ENCODE results near the gene ZNF485.

ZNF485 gene

DNA sequence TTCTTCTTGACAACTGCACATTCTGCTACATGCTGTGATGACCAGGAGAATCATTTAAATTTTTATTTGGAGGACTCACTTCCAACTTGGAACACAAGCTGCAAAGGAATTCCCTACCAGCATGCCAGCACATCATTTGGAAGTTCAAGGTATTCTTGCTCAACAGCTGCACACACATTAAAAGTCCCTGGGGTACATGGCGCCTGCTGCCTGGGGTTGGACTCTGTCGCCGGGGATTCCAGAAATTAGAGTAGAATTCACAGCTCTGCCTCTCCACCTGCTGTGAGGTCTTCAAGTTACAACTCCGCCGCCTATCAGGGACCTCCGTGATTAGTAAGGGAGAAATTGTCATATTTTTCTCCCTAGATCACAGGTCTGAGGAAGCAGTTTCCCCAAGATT, 41.3 kb downstream of the ZNF485 start:
- H3K27ac ChIP-seq (replicated peaks): no peak overlapping the region
- no peak for TF ChIP-seq GABPA (IDR thresholded peaks at IDR 0.05; ENCODE audit: low read depth)
- no peak for DNase-seq (ENCODE audit: low read depth in 1 of 2, low spot score in 1 of 2)
- H3K27me3 ChIP-seq (ENCODE audit: insufficient read depth, poor library complexity, severe bottlenecking): no peaks in the 10 kb centered on the region
- H3K4me3 ChIP-seq (replicated peaks; ENCODE audit: insufficient read depth, low read length): no peak overlapping the region

DNA sequence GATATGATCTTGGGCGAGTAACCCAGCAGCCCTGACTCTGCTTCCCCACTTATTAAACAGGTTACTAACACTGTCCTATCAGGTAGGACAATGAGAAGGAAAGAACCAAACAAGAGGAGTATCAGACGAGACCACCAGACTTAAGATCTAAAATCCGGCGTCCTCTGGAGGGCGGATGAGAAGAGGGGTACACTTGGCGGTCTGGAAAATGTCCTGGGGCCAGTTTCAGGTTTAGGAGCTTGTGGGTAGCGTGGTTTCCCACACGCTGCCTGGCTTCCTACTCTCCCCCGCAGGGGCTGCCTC, 41.8 kb downstream of the ZNF485 start:
- Histone ChIP-seq H3K27ac (replicated peaks) (no peak overlapping the region), H3K4me3 (replicated peaks; ENCODE audit: insufficient read depth, low read length) (peak overlapping the region; percentile 64), H3K27me3 (ENCODE audit: insufficient read depth, poor library complexity, severe bottlenecking) (no peaks in the 10 kb centered on the region)
- no peak for DNase-seq (ENCODE audit: low read depth in 1 of 2, low spot score in 1 of 2)
- TF ChIP-seq GABPA (IDR thresholded peaks at IDR 0.05; ENCODE audit: low read depth): no peak

DNA sequence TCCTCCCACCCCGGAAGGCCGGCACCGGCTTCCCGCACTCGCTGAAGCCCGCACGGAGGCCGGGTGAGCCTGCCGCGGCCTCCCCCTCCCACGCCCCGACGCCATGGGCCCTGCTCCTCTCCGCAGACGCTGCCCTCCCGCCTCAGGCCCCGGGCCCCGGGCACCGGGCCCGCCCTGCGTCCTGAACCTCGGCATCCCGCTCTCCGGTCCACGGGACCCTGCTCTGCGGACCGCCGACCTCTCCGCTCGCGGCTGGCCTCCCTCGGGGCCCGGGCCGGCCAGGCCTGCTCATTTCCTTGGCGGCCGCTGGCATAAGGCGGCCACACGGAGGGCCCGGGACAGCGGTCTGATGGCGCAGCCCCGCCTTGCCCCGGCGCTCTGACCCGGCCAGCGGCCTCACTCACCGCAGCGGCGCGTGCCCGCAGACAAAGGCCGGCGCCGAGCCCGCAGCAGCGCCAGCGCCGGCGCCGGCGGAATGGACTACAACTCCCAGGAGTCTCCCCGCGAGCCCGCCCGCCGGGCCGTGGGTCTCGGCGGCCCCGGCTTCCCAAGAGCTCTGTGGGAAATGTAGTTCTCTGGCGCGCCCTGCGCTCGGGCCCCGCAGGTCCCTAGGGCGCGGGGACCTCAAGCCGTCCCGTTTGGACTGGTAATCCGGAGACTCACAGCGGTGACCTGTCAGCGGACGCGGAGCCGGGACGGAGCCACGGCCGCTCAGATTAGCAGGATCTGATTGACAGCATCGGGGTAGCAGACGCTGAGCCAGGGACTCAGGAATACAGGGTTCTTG, 42.4 kb downstream of the ZNF485 start, which contains the start of gene ZNF32:
TSS of gene ZNF32 (minus strand) at position 484 of the 787 bp plus-strand sequence. CDS start 2,748 bp downstream, outside the sequence.
- peak; percentile 59 to 75 for DNase-seq (ENCODE audit: low read depth in 1 of 2, low spot score in 1 of 2)

DNA sequence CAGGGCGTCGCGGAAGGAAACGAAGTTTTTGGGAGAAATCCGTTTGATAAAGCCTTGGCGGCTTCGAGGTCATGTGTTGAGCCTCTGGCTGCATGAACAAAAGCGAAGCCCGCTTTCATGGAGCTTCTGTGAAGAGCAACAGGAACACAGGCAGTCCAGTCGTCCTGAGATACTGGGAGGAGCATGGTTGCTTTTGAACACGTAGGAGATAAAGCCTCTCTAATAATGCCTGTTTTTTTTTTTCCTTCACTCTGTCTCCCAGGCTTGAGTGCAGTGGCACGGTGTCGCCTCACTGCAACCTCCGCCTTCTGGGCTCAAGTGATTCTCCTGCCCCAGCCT, 42.9 kb downstream of the ZNF485 start:
- no peak for DNase-seq (ENCODE audit: low read depth in 1 of 2, low spot score in 1 of 2)
- peak overlapping the region; percentile 64 for H3K4me3 ChIP-seq (replicated peaks; ENCODE audit: insufficient read depth, low read length)

More for the DNA sequence above, 42.4 kb downstream of the ZNF485 start, which contains the start of gene ZNF32:
- H3K4me3 ChIP-seq (replicated peaks; ENCODE audit: insufficient read depth, low read length): peak within 1 kb of the TSS; percentile 64
- no peak within 1 kb of the TSS for H3K27ac ChIP-seq (replicated peaks)
- H3K27me3 ChIP-seq (ENCODE audit: insufficient read depth, poor library complexity, severe bottlenecking): no peaks in the 10 kb centered on the region
- TF ChIP-seq, protein P1, sequence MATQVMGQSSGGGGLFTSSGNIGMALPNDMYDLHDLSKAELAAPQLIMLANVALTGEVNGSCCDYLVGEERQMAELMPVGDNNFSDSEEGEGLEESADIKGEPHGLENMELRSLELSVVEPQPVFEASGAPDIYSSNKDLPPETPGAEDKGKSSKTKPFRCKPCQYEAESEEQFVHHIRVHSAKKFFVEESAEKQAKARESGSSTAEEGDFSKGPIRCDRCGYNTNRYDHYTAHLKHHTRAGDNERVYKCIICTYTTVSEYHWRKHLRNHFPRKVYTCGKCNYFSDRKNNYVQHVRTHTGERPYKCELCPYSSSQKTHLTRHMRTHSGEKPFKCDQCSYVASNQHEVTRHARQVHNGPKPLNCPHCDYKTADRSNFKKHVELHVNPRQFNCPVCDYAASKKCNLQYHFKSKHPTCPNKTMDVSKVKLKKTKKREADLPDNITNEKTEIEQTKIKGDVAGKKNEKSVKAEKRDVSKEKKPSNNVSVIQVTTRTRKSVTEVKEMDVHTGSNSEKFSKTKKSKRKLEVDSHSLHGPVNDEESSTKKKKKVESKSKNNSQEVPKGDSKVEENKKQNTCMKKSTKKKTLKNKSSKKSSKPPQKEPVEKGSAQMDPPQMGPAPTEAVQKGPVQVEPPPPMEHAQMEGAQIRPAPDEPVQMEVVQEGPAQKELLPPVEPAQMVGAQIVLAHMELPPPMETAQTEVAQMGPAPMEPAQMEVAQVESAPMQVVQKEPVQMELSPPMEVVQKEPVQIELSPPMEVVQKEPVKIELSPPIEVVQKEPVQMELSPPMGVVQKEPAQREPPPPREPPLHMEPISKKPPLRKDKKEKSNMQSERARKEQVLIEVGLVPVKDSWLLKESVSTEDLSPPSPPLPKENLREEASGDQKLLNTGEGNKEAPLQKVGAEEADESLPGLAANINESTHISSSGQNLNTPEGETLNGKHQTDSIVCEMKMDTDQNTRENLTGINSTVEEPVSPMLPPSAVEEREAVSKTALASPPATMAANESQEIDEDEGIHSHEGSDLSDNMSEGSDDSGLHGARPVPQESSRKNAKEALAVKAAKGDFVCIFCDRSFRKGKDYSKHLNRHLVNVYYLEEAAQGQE (IDR thresholded peaks at IDR 0.05; ENCODE audit: insufficient replicate concordance, low read depth): no peak
- TF ChIP-seq GABPA (IDR thresholded peaks at IDR 0.05; ENCODE audit: low read depth): no peak
- TF ChIP-seq, protein P2, sequence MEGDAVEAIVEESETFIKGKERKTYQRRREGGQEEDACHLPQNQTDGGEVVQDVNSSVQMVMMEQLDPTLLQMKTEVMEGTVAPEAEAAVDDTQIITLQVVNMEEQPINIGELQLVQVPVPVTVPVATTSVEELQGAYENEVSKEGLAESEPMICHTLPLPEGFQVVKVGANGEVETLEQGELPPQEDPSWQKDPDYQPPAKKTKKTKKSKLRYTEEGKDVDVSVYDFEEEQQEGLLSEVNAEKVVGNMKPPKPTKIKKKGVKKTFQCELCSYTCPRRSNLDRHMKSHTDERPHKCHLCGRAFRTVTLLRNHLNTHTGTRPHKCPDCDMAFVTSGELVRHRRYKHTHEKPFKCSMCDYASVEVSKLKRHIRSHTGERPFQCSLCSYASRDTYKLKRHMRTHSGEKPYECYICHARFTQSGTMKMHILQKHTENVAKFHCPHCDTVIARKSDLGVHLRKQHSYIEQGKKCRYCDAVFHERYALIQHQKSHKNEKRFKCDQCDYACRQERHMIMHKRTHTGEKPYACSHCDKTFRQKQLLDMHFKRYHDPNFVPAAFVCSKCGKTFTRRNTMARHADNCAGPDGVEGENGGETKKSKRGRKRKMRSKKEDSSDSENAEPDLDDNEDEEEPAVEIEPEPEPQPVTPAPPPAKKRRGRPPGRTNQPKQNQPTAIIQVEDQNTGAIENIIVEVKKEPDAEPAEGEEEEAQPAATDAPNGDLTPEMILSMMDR (IDR thresholded peaks at IDR 0.05; ENCODE audit: insufficient read depth, low read length): no peak

More for the DNA sequence above, 42.9 kb downstream of the ZNF485 start:
- Histone ChIP-seq H3K27ac (replicated peaks) (no peak overlapping the region), H3K27me3 (ENCODE audit: insufficient read depth, poor library complexity, severe bottlenecking) (no peaks in the 10 kb centered on the region)
- no peak for TF ChIP-seq POLR2AphosphoS5 (IDR thresholded peaks at IDR 0.05; ENCODE audit: low read depth)
- TF ChIP-seq, protein P2 (IDR thresholded peaks at IDR 0.05; ENCODE audit: insufficient read depth, low read length): no peak
- TF ChIP-seq SPI1 (IDR thresholded peaks at IDR 0.05; ENCODE audit: borderline replicate concordance, low read depth): no peak
- TF ChIP-seq, protein P1 (IDR thresholded peaks at IDR 0.05; ENCODE audit: insufficient replicate concordance, low read depth): no peak
- no peak for TF ChIP-seq GABPA (IDR thresholded peaks at IDR 0.05; ENCODE audit: low read depth)

Data from HL-60 (cell line).